Measurements from ENCODE around the gene CCDC88C. TPM values are rescaled to one million over a fixed set of nuclear protein-coding genes. Genes with fewer than 3 reads are reported as not detected.

The CCDC88C gene
- total RNA-seq, 1 experiment from 2014 or later, result 21.3 TPM

GRCh38 chr14:91464615-91465205, 47.1 kb upstream of the CCDC88C start:
- BruUV-seq (replicated peaks), result no TSS peak
- ATAC-seq, result no peak
- DNase-seq (ENCODE audit: low read depth, low spot score), result no peak
- Histone ChIP-seq H3K27me3 (ENCODE audit: control insufficient read depth, insufficient read depth, low read length) (no peaks in the 10 kb centered on the region), H3K4me1 (ENCODE audit: control insufficient read depth, insufficient read depth, low read length) (no peaks in the 10 kb centered on the region), H3K4me3 (ENCODE audit: low read depth in 2 of 2, low read length in 2 of 2) (no peak overlapping the region), H3K36me3 (ENCODE audit: control insufficient read depth, insufficient read depth, low read length) (peaks cover 43% of the 10 kb centered on the region), H3K9me3 (ENCODE audit: control insufficient read depth, insufficient read depth, low read depth, low read length) (no peaks in the 10 kb centered on the region), H3K27ac (ENCODE audit: low read length) (no peak overlapping the region)
- TF ChIP-seq REST (IDR thresholded peaks at IDR 0.05; ENCODE audit: insufficient read depth in 1 of 2, low read depth in 2 of 2, low read length in 1 of 2) (no peak), SIN3A (IDR thresholded peaks at IDR 0.05; ENCODE audit: borderline replicate concordance, insufficient read depth, low read depth, low read length) (no peak), TCF7L2 (IDR thresholded peaks at IDR 0.05; ENCODE audit: low read depth, low read length) (no peak), CTCF (IDR thresholded peaks at IDR 0.05) (no peak)
- ChIA-PET CTCF (no interaction called here), POLR2A (interaction anchor here (0.5 kb wide), 1 partner anchor 497 kb away, joined by 3 read pairs; no protein-coding TSS in a partner anchor)
- in situ Hi-C loops (cut with HindIII; ENCODE audit: low pct_unique_long_range_greater_than_20kb, low sequenced_read_pairs), result no loop called here
- intact Hi-C loops (cut with micrococcal nuclease; ENCODE audit: unreplicated experiment), result no loop called here

GRCh38 chr14:91458612-91459011, 41.0 kb upstream of the CCDC88C start:
- DNase-seq (ENCODE audit: low read depth, low spot score), result no peak
- no peaks in the 10 kb centered on the region for H3K4me1 ChIP-seq (ENCODE audit: control insufficient read depth, insufficient read depth, low read length)
- ChIA-PET CTCF (no interaction called here), POLR2A (no interaction called here)
- ATAC-seq, result no peak
- H3K36me3 ChIP-seq (ENCODE audit: control insufficient read depth, insufficient read depth, low read length), result peaks cover 33% of the 10 kb centered on the region
- H3K9me3 ChIP-seq (ENCODE audit: control insufficient read depth, insufficient read depth, low read depth, low read length), result no peaks in the 10 kb centered on the region
- no peak overlapping the region for H3K27ac ChIP-seq (ENCODE audit: low read length)
- in situ Hi-C loops (cut with HindIII; ENCODE audit: low pct_unique_long_range_greater_than_20kb, low sequenced_read_pairs), result no loop called here
- H3K4me3 ChIP-seq (ENCODE audit: low read depth in 2 of 2, low read length in 2 of 2), result no peak overlapping the region
- no peak for TF ChIP-seq REST (IDR thresholded peaks at IDR 0.05; ENCODE audit: insufficient read depth in 1 of 2, low read depth in 2 of 2, low read length in 1 of 2)
- TF ChIP-seq SIN3A (IDR thresholded peaks at IDR 0.05; ENCODE audit: borderline replicate concordance, insufficient read depth, low read depth, low read length), result no peak
- intact Hi-C loops (cut with micrococcal nuclease; ENCODE audit: unreplicated experiment), result no loop called here
- no TSS peak for BruUV-seq (replicated peaks)
- no peaks in the 10 kb centered on the region for H3K27me3 ChIP-seq (ENCODE audit: control insufficient read depth, insufficient read depth, low read length)
